ENCODE measurements around the gene CPLANE2.

DNA sequence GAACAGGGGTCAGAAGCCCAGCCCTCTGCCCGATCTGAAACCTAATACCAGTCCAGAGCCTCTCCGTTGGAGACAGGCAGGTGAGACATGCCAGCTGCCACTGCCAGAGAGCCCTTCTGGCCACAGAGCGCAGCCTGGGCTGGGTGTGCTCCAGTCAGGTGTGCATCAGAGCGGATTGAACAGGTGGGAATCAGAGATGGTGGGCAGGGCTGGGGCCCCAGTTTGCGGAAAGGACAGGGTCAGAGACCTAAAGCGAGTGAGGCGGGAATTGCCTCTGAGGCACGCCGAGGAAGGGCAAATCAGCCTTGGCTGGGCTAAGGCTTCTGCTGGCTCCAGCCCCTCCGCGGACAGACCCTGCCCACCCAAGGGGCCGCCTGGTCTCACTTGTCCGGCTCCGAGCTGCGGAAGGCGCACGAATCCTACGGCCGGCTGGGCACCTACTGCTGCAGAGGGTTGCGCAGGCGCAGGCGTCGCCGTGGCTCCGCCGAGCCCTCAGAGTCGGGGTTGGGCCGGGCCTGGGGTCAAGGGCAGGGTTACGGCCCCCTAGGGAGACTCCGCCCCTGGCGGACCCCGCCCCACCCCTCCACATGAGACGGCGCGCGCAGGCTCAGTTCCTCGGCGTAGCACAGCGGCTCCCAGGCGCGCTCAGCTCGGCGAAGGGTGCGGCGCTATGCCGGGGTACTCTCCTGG, 10.3 kb downstream of the CPLANE2 start:
- TF ChIP-seq, protein P1, sequence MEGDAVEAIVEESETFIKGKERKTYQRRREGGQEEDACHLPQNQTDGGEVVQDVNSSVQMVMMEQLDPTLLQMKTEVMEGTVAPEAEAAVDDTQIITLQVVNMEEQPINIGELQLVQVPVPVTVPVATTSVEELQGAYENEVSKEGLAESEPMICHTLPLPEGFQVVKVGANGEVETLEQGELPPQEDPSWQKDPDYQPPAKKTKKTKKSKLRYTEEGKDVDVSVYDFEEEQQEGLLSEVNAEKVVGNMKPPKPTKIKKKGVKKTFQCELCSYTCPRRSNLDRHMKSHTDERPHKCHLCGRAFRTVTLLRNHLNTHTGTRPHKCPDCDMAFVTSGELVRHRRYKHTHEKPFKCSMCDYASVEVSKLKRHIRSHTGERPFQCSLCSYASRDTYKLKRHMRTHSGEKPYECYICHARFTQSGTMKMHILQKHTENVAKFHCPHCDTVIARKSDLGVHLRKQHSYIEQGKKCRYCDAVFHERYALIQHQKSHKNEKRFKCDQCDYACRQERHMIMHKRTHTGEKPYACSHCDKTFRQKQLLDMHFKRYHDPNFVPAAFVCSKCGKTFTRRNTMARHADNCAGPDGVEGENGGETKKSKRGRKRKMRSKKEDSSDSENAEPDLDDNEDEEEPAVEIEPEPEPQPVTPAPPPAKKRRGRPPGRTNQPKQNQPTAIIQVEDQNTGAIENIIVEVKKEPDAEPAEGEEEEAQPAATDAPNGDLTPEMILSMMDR (IDR thresholded peaks at IDR 0.05 in 8 of 11, conservative IDR thresholded peaks at IDR 0.05 in 3 of 11) = no peak
- TF ChIP-seq POLR2AphosphoS5 (IDR thresholded peaks at IDR 0.05) = peak; percentile 26 to 74 (median 70)
- no peak for TF ChIP-seq POLR2A (IDR thresholded peaks at IDR 0.05)

Data from spleen (tissue), 7 donors.